ENCODE measurements around the gene CBX2.
A peak's percentile ranks its signal among the peaks of the same experiment; 100 is the strongest.

Gene CBX2

GRCh38 chr17:79831265-79832217 is 53.6 kb downstream of the CBX2 start:
- no peak for TF ChIP-seq CTCF (conservative IDR thresholded peaks at IDR 0.05; ENCODE audit: low read depth, low read length)
- peak overlapping the region; percentile 15 for H3K4me3 ChIP-seq (ENCODE audit: low read length)
- no peak for DNase-seq (ENCODE audit: low read depth)

- TF ChIP-seq CTCF (conservative IDR thresholded peaks at IDR 0.05; ENCODE audit: low read depth, low read length): no peak
- DNase-seq (ENCODE audit: low read depth): no peak
- peak overlapping the region; percentile 43 for H3K4me3 ChIP-seq (ENCODE audit: low read length)
These were observed 54.5 kb downstream of the CBX2 start for GRCh38 chr17:79832218-79833109.

GRCh38 chr17:79833110-79833450 is 55.1 kb downstream of the CBX2 start:
- peak overlapping the region; percentile 16 for H3K4me3 ChIP-seq (ENCODE audit: low read length)
- no peak for TF ChIP-seq CTCF (conservative IDR thresholded peaks at IDR 0.05; ENCODE audit: low read depth, low read length)
- no peak for DNase-seq (ENCODE audit: low read depth)

- H3K4me3 ChIP-seq (ENCODE audit: low read length): no peak overlapping the region
- no peak for DNase-seq (ENCODE audit: low read depth)
- TF ChIP-seq CTCF (conservative IDR thresholded peaks at IDR 0.05; ENCODE audit: low read depth, low read length): no peak
These were observed 56.0 kb downstream of the CBX2 start for GRCh38 chr17:79833744-79834564.

GRCh38 chr17:79834565-79835469 is 56.9 kb downstream of the CBX2 start:
- TF ChIP-seq CTCF (conservative IDR thresholded peaks at IDR 0.05; ENCODE audit: low read depth, low read length): peak; percentile 70
- no peak for DNase-seq (ENCODE audit: low read depth)
- H3K4me3 ChIP-seq (ENCODE audit: low read length): no peak overlapping the region

- H3K4me3 ChIP-seq (ENCODE audit: low read length): no peak overlapping the region
- DNase-seq (ENCODE audit: low read depth): no peak
- TF ChIP-seq CTCF (conservative IDR thresholded peaks at IDR 0.05; ENCODE audit: low read depth, low read length): no peak
These were observed 57.5 kb downstream of the CBX2 start for GRCh38 chr17:79835470-79835899.

Data from retinal pigment epithelial cell (primary cell).